Fibroblast of lung (primary cell): ENCODE data around the gene CLN5.

Source experiments
- EZH2 ChIP-seq: IDR thresholded peaks from 2 replicates; pipeline ENCODE4 v1.5.1; 2012; ENCODE audit warnings: low read length, control low read depth, mild to moderate bottlenecking; ENCODE audit errors: missing control alignments
- TF ChIP-seq, protein P1 (sequence below), 2 donors: IDR thresholded peaks in 1 of 2; conservative IDR thresholded peaks in 1 of 2; 1 replicate in 1 of 2; 2 replicates in 1 of 2; pipeline ENCODE4 v1.5.1; 2011 to 2012; ENCODE audit warnings: low read length in 2 of 2, control low read depth in 1 of 2, inconsistent platforms in 1 of 2, low read depth in 1 of 2, mild to moderate bottlenecking in 1 of 2

DNA sequence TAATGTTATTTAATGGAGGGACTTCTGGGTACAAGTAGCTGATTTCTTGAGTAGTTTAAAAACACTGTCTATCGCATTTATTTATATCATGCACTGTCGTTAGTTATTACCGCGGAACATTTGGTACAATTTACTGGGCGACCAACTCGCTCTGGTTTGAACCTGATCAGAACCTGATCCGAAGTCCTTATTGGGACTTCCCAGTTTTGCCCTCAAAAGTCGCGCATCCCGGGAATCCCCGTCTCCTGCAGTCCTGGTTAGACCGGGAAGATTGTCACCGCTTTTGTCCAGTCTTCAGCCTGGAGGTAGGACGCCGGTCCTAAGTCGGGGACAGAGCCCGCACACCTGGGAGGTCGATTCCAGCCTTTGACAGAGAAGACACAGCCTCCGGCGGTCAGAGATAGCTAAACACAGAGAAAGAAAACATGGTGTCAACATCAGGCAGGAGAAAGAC lies 694 bp downstream of the CLN5 start:
- TF ChIP-seq, protein P1, sequence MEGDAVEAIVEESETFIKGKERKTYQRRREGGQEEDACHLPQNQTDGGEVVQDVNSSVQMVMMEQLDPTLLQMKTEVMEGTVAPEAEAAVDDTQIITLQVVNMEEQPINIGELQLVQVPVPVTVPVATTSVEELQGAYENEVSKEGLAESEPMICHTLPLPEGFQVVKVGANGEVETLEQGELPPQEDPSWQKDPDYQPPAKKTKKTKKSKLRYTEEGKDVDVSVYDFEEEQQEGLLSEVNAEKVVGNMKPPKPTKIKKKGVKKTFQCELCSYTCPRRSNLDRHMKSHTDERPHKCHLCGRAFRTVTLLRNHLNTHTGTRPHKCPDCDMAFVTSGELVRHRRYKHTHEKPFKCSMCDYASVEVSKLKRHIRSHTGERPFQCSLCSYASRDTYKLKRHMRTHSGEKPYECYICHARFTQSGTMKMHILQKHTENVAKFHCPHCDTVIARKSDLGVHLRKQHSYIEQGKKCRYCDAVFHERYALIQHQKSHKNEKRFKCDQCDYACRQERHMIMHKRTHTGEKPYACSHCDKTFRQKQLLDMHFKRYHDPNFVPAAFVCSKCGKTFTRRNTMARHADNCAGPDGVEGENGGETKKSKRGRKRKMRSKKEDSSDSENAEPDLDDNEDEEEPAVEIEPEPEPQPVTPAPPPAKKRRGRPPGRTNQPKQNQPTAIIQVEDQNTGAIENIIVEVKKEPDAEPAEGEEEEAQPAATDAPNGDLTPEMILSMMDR (conservative IDR thresholded peaks at IDR 0.05 in 1 of 2, IDR thresholded peaks at IDR 0.05 in 1 of 2; ENCODE audit: low read depth in 1 of 2, low read length in 2 of 2) = no peak
- TF ChIP-seq EZH2 = no peak
